C4-2B (cell line): ENCODE results near the gene RAB40B.

Source experiments
- CTCF ChIP-seq: fragments of 450-650 bp; conservative IDR thresholded peaks from 2 replicates; pipeline ENCODE4 v1.5.1; 2017; ENCODE audit warnings: mild to moderate bottlenecking
- ZFX ChIP-seq: fragments of 450-650 bp; IDR thresholded peaks from 2 replicates; pipeline ENCODE4 v1.6.1; 2017

GRCh38 chr17:82665217-82665616, 33.3 kb downstream of the RAB40B start:
- no peak for TF ChIP-seq CTCF
- TF ChIP-seq ZFX, result no peak
